ENCODE measurements around the gene FBF1. TPM values are rescaled to one million over a fixed set of nuclear protein-coding genes. Genes with fewer than 3 reads are reported as not detected.
A peak's percentile ranks its signal among the peaks of the same experiment; 100 is the strongest.
"Not testable (repeated sequence)": the region's sequence is repeated elsewhere in the genome, so short reads cannot be mapped to it uniquely, and the experiment has no call there.

The FBF1 gene
- total RNA-seq, 1 donor from 2014 or later: 6.7 TPM

GRCh38 chr17:75875182-75875939, 65.5 kb downstream of the FBF1 start:
- Mint-ChIP-seq H3K36me3 (ENCODE audit: low read depth) (peaks cover 3% of the 10 kb centered on the region), H3K27me3 (ENCODE audit: low read depth) (no peaks in the 10 kb centered on the region), H3K4me3 (ENCODE audit: unreplicated experiment) (peak overlapping the region; percentile 91), H3K4me1 (ENCODE audit: low read depth) (peaks cover 61% of the 10 kb centered on the region), H3K27ac (ENCODE audit: unreplicated experiment) (peak overlapping the region; percentile 98), H3K9me3 (ENCODE audit: low read depth) (no peaks in the 10 kb centered on the region)
- no peak for TF ChIP-seq CTCF (IDR thresholded peaks at IDR 0.05)
- DNase-seq (ENCODE audit: low spot score): no peak

- no peak for DNase-seq (ENCODE audit: low spot score)
- Mint-ChIP-seq H3K9me3 (ENCODE audit: low read depth) (no peaks in the 10 kb centered on the region), H3K27ac (ENCODE audit: unreplicated experiment) (peak overlapping the region; percentile 99), H3K36me3 (ENCODE audit: low read depth) (peaks cover 3% of the 10 kb centered on the region), H3K27me3 (ENCODE audit: low read depth) (no peaks in the 10 kb centered on the region), H3K4me3 (ENCODE audit: unreplicated experiment) (no peak overlapping the region), H3K4me1 (ENCODE audit: low read depth) (peaks cover 69% of the 10 kb centered on the region)
- TF ChIP-seq CTCF (IDR thresholded peaks at IDR 0.05): no peak
Measured at GRCh38 chr17:75874323-75875181, 66.3 kb downstream of the FBF1 start.

DNA sequence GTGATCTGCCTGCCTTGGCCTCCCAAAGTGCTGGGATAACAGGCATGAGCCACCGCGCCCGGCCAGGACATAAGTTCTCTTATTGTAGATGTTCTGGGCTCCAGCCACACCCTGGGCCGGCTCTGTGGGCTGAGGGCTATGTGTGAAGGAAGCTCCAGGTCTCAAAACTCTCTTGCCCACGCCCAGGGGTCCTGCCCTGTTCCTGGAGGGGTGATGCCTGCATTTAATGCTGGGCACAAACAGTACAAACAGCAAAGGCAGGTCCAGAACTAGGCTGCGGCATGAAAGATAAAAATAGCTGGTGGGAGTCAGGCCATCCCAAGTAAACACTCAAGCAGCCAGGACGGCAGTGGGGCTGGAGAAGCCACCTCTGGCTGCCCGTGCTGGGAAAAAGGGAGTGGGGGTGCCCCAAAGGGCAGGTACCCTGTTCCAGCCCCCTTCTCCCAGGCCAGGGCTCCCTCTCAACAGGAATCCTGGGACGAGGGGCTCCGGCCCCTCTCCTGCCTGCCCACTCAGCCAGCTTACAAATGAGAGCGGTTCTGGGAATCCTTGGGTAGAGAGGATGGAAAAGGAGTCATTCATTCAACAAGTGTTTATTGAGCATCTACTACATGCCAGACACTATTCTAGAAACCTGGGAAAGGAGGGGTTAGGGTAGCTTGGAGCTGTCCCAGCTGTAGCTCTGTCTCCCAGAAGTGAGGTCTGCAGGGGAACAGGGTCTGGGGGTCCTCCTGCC, 67.1 kb downstream of the FBF1 start:
- no peak for TF ChIP-seq CTCF (IDR thresholded peaks at IDR 0.05)
- Mint-ChIP-seq H3K9me3 (ENCODE audit: low read depth) (no peaks in the 10 kb centered on the region), H3K4me1 (ENCODE audit: low read depth) (peaks cover 74% of the 10 kb centered on the region), H3K27ac (ENCODE audit: unreplicated experiment) (peak overlapping the region; percentile 99), H3K36me3 (ENCODE audit: low read depth) (peaks cover 3% of the 10 kb centered on the region), H3K4me3 (ENCODE audit: unreplicated experiment) (no peak overlapping the region), H3K27me3 (ENCODE audit: low read depth) (no peaks in the 10 kb centered on the region)
- DNase-seq (ENCODE audit: low spot score): no peak

DNA sequence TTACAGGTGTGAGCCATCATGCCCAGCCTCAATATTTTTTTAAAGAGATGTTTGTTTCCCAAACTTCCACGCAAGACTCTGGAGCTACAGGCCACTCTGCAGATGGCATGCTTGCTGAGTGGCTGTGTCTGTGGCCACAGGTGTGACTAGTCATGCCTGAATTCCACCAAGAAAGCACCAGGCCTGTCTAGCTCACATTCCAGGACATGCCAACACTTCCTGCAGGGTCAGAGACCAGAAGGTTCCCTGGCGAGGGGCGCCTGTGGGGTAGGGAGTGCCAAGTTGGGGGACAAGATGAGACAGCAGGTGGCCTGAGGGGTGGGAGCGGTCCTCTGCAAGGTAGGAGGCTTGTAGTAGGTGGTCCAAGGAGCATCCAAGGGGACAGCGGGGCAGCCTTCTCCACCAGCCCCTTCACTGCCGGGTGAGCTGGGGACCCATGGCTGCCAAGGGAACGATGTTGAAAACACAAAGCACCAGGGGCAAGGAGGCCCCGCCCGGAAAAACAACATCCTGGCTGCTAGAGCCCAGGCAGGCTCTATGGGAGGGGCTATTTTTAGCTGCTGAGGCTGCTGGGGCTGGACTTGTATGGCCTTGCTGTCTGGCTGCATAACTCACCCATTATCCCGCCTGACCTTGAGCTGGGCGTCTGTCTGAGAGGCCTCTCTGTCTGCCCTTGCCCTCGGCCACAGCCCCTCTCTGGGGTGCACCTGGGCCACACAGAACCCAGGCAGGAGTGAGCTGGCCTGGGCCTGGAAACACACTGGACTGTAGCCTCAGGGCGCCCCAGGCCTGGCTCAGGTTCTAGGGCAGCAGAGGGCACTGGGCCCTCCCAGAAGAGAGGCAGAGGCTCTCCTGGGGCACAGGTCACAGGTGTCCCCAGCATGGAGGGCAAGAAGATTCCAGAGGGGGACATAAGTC, 68.1 kb downstream of the FBF1 start:
- Mint-ChIP-seq H3K4me3 (ENCODE audit: unreplicated experiment) (peak overlapping the region; percentile 19), H3K9me3 (ENCODE audit: low read depth) (no peaks in the 10 kb centered on the region), H3K27me3 (ENCODE audit: low read depth) (no peaks in the 10 kb centered on the region), H3K36me3 (ENCODE audit: low read depth) (peaks cover 3% of the 10 kb centered on the region), H3K27ac (ENCODE audit: unreplicated experiment) (peak overlapping the region; percentile 99), H3K4me1 (ENCODE audit: low read depth) (peaks cover 72% of the 10 kb centered on the region)
- DNase-seq (ENCODE audit: low spot score): no peak
- no peak for TF ChIP-seq CTCF (IDR thresholded peaks at IDR 0.05)

GRCh38 chr17:75870228-75870627, 70.6 kb downstream of the FBF1 start:
- H3K36me3 Mint-ChIP-seq (ENCODE audit: low read depth); H3K27me3 Mint-ChIP-seq (ENCODE audit: low read depth); DNase-seq (ENCODE audit: low spot score); H3K4me3 Mint-ChIP-seq (ENCODE audit: unreplicated experiment); H3K9me3 Mint-ChIP-seq (ENCODE audit: low read depth): not testable (repeated sequence)
- peak overlapping the region; percentile 68 for H3K27ac Mint-ChIP-seq (ENCODE audit: unreplicated experiment)
- H3K4me1 Mint-ChIP-seq (ENCODE audit: low read depth): peaks cover 53% of the 10 kb centered on the region

Measured in chondrocyte (in vitro differentiated cells).